ENCODE data around the gene TUB.

The TUB gene

DNA sequence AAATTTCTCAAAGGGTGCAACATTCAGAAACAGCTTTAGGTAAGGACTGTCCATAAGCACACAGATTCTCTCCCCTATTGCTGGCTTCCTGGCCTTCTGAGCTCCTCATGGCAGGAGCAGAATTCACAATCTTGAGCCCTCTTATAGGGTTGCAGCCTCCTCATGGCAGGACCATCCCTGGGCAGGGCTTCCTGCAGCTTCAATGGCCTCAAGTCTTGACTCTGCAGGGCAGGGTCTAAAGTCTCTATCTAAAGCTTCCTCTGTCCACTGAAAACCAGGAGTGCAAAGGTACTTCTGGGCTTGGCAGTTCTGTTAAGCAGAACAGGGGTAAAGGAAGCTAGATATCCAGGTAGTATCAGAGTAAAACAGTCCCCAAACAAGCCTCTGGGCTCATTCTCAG, 28.7 kb downstream of the TUB start:
- no peak for DNase-seq

GRCh38 chr11:8110396-8110795, 29.4 kb downstream of the TUB start:
- no peak for DNase-seq

DNA sequence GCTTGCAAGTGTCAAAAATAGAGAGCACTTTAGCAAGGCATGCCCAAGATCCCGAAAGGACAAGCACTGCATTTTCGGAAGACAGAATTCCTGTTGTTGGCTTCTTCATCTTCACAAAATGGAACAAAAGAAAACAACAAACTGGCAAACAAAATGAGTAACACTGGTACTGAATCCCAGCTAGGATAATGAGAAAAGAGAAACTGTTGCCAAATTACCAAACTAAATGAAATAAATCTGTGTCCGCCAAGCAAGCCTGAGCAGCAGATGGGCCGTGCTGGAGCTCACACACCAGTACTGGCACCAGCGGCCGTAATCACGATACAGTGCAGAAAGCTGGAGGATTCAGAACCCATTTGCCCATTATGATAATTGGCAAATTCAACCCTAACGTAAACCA, 30.6 kb downstream of the TUB start:
- no peak for DNase-seq

- DNase-seq, result no peak
Measured at GRCh38 chr11:8122173-8122764, 41.3 kb downstream of the TUB start.

- DNase-seq, result no peak
Measured at GRCh38 chr11:8126649-8127289, 45.8 kb downstream of the TUB start.

- no peak for DNase-seq
Measured at GRCh38 chr11:8127447-8127846, 46.4 kb downstream of the TUB start.

DNA sequence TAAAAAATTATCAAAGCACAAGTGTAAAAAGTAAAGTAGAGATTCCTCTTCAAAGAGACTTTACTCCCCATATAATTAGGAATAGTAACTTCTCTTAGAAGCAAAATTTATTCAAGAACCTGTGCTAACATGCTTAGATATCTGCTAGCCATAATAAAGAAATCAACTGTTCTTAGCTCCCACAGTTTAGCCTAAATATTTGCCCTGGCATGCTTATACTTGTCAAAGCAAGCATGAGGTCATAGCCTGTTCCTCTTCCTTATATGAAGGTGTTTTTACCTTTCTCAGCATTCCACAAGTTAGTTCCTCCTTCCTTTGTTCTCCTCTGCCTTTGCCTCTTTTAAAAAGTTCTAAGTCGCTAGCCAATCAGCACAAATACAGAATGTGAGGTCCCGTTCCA, 57.5 kb downstream of the TUB start:
- no peak for DNase-seq

GRCh38 chr11:8149726-8150125, 68.7 kb downstream of the TUB start:
- DNase-seq, result no peak

Measured in femur (tissue), 1 donor.